ENCODE measurements around the gene TAS2R60. TPM values are rescaled to one million over a fixed set of nuclear protein-coding genes. Genes with fewer than 3 reads are reported as not detected.
A peak's percentile ranks its signal among the peaks of the same experiment; 100 is the strongest.

Gene TAS2R60
- total and polyA plus RNA-seq, 2 experiments from 2014 or later: 0.37 to 4.0 TPM

DNA sequence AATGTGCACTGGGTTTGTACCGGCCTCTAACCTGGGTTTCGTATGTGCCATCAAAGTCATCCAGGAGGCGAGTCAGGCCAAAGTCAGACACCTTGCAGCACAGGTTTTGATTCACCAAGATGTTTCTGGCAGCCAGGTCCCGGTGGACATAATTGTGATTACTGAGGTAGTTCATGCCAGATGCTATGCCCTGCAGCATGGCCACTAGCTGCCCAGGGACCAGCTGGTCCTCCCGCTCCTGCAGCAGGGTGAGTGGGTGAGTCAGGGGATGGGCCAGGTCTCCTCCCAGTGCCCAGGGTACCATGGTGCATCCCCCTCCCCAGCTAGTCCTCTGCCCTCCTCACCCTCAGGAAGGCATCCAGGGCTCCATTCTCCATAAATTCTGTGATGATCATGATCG is 48.5 kb upstream of the TAS2R60 start:
- TF ChIP-seq ETS1 (IDR thresholded peaks at IDR 0.05): no peak
- TF ChIP-seq ZNF114 (CRISPR knock-in tag; IDR thresholded peaks at IDR 0.05): no peak
- no peaks in the 10 kb centered on the region for H3K9me2 ChIP-seq (ENCODE audit: insufficient read depth)
- Mint-ChIP-seq H3K27me3 (ENCODE audit: insufficient read depth, low read depth, poor library complexity) (peaks cover 22% of the 10 kb centered on the region), H3K36me3 (ENCODE audit: low read depth) (peaks cover 97% of the 10 kb centered on the region), H3K4me1 (no peaks in the 10 kb centered on the region; the same call in 1 of the 3 replicates), H3K4me3 (no peak overlapping the region), H3K9me3 (no peaks in the 10 kb centered on the region; the same call in 2 of the 3 replicates), H3K27ac (peak overlapping the region; percentile 4; the same call in 1 of the 2 replicates)
- no peak overlapping the region for H3K4me2 ChIP-seq
- H3K79me2 ChIP-seq (replicated peaks; ENCODE audit: insufficient read depth): no peaks in the 10 kb centered on the region
- H3K27me3 ChIP-seq (ENCODE audit: insufficient read depth): no peaks in the 10 kb centered on the region
- H3K27ac ChIP-seq (ENCODE audit: low read depth): no peak overlapping the region
- no peaks in the 10 kb centered on the region; the same call in 1 of the 2 replicates for H3K4me1 ChIP-seq (ENCODE audit: insufficient read depth)
- H3K36me3 ChIP-seq (ENCODE audit: insufficient read depth): peaks cover 35% of the 10 kb centered on the region
- peaks cover 43% of the 10 kb centered on the region for H3F3A ChIP-seq (replicated peaks; ENCODE audit: low read depth)
- H3K4me3 ChIP-seq: no peak overlapping the region
- H2AFZ ChIP-seq: no peak overlapping the region
- no peak for DNase-seq (ENCODE audit: low spot score)
- peaks cover 5% of the 10 kb centered on the region for H4K20me1 ChIP-seq (replicated peaks; ENCODE audit: insufficient read depth)
- no peak for ATAC-seq

GRCh38 chr7:143395187-143396149 is 47.8 kb upstream of the TAS2R60 start:
- Histone ChIP-seq H3K36me3 (ENCODE audit: insufficient read depth) (peaks cover 41% of the 10 kb centered on the region), H3K27ac (ENCODE audit: low read depth) (no peak overlapping the region), H3K4me1 (ENCODE audit: insufficient read depth) (no peaks in the 10 kb centered on the region; the same call in 1 of the 2 replicates), H3K4me2 (no peak overlapping the region), H3K9me2 (ENCODE audit: insufficient read depth) (no peaks in the 10 kb centered on the region), H4K20me1 (replicated peaks; ENCODE audit: insufficient read depth) (peaks cover 5% of the 10 kb centered on the region), H3K27me3 (ENCODE audit: insufficient read depth) (no peaks in the 10 kb centered on the region), H3K79me2 (replicated peaks; ENCODE audit: insufficient read depth) (0 out of 2 replicates have a peak, but pooled peaks cover 5% of the 10 kb centered on the region), H3K4me3 (no peak overlapping the region), H2AFZ (no peak overlapping the region), H3F3A (replicated peaks; ENCODE audit: low read depth) (peaks cover 37% of the 10 kb centered on the region)
- Mint-ChIP-seq H3K4me1 (no peaks in the 10 kb centered on the region; the same call in 2 of the 3 replicates), H3K9me3 (no peaks in the 10 kb centered on the region; the same call in 2 of the 3 replicates), H3K4me3 (no peak overlapping the region), H3K27ac (peak overlapping the region; percentile 4; the same call in 1 of the 2 replicates), H3K36me3 (ENCODE audit: low read depth) (peaks cover 96% of the 10 kb centered on the region), H3K27me3 (ENCODE audit: insufficient read depth, low read depth, poor library complexity) (peaks cover 15% of the 10 kb centered on the region)
- ATAC-seq (peak; percentile 16), DNase-seq (ENCODE audit: low spot score) (peak; percentile 63)
- TF ChIP-seq JUNB (IDR thresholded peaks at IDR 0.05; ENCODE audit: unreplicated experiment): no peak
- no peak for TF ChIP-seq NANOG (IDR thresholded peaks at IDR 0.05; ENCODE audit: borderline replicate concordance)
- peak; percentile 18; the same call in 1 of the 2 replicates for TF ChIP-seq POLR2AphosphoS5 (IDR thresholded peaks at IDR 0.05; ENCODE audit: low read depth)
- no peak for TF ChIP-seq EZH2phosphoT487 (IDR thresholded peaks at IDR 0.05; ENCODE audit: unreplicated experiment)

DNA sequence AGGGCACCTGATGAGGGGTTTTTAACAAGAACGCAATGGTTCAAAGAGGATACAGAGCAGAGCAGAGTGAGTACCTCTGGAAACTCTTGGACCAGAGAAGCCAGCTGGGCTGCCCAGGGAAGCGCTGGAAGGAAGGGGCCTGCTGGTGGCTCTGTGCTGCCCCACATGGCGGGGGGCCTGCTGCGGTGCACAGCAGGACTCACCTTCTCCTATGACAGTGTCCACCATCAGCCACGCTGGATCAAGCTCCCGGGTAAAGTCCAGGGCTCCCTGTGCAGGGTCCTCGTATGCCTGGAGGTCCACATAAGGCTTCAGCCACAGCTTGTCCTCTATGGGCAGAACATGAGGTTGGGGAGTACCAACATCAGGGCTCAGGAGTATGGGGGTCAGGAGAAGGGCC is 47.1 kb upstream of the TAS2R60 start:
- Mint-ChIP-seq H3K27ac (no peak overlapping the region), H3K4me3 (no peak overlapping the region), H3K9me3 (no peaks in the 10 kb centered on the region), H3K4me1 (no peaks in the 10 kb centered on the region; the same call in 2 of the 3 replicates), H3K27me3 (ENCODE audit: insufficient read depth, low read depth, poor library complexity) (peaks cover 10% of the 10 kb centered on the region), H3K36me3 (ENCODE audit: low read depth) (peaks cover 98% of the 10 kb centered on the region)
- no peak overlapping the region for H3K4me3 ChIP-seq
- peaks cover 46% of the 10 kb centered on the region for H3K36me3 ChIP-seq (ENCODE audit: insufficient read depth)
- H3K27ac ChIP-seq (ENCODE audit: low read depth): no peak overlapping the region
- ATAC-seq (no peak), DNase-seq (ENCODE audit: low spot score) (no peak)
- H2AFZ ChIP-seq: no peak overlapping the region
- no peaks in the 10 kb centered on the region for H3K27me3 ChIP-seq (ENCODE audit: insufficient read depth)
- H4K20me1 ChIP-seq (replicated peaks; ENCODE audit: insufficient read depth): peaks cover 5% of the 10 kb centered on the region
- no peaks in the 10 kb centered on the region; the same call in 1 of the 2 replicates for H3K4me1 ChIP-seq (ENCODE audit: insufficient read depth)
- H3K4me2 ChIP-seq: no peak overlapping the region
- no peaks in the 10 kb centered on the region for H3K9me2 ChIP-seq (ENCODE audit: insufficient read depth)
- 0 out of 2 replicates have a peak, but pooled peaks cover 7% of the 10 kb centered on the region for H3K79me2 ChIP-seq (replicated peaks; ENCODE audit: insufficient read depth)
- peaks cover 33% of the 10 kb centered on the region for H3F3A ChIP-seq (replicated peaks; ENCODE audit: low read depth)
- no peak for TF ChIP-seq ZNF331 (CRISPR knock-in tag; IDR thresholded peaks at IDR 0.05; ENCODE audit: low read depth)
- TF ChIP-seq POLR2AphosphoS5 (IDR thresholded peaks at IDR 0.05; ENCODE audit: low read depth): no peak
- TF ChIP-seq CTCF (conservative IDR thresholded peaks at IDR 0.05; ENCODE audit: low read depth in 2 of 2): no peak
- TF ChIP-seq CREB1 (CRISPR knock-in tag; IDR thresholded peaks at IDR 0.05; ENCODE audit: low read depth): no peak
